ENCODE measurements around the gene NRXN3. TPM values are rescaled to one million over a fixed set of nuclear protein-coding genes. Genes with fewer than 3 reads are reported as not detected.

Gene NRXN3
- total RNA-seq, 1 experiment from 2014 or later, result 0.07 TPM

- no peaks in the 10 kb centered on the region for H3K9me3 ChIP-seq
- H3K36me3 ChIP-seq, result no peaks in the 10 kb centered on the region
- no peak for DNase-seq
- H3K4me3 ChIP-seq, result no peak overlapping the region
- no peaks in the 10 kb centered on the region for H3K27me3 ChIP-seq
Observed at GRCh38 chr14:78764645-78765044, 594.5 kb downstream of the NRXN3 start.

- H3K4me3 ChIP-seq, result no peak overlapping the region
- no peaks in the 10 kb centered on the region for H3K9me3 ChIP-seq
- no peak for DNase-seq
- no peaks in the 10 kb centered on the region for H3K27me3 ChIP-seq
- H3K36me3 ChIP-seq, result no peaks in the 10 kb centered on the region
Observed at GRCh38 chr14:78767436-78767835, 597.3 kb downstream of the NRXN3 start.

GRCh38 chr14:78782551-78782950 is 612.4 kb downstream of the NRXN3 start:
- no peak for DNase-seq
- H3K27me3 ChIP-seq, result no peaks in the 10 kb centered on the region
- no peaks in the 10 kb centered on the region for H3K9me3 ChIP-seq
- no peak overlapping the region for H3K4me3 ChIP-seq
- no peaks in the 10 kb centered on the region for H3K36me3 ChIP-seq

- Histone ChIP-seq H3K4me3 (no peak overlapping the region), H3K9me3 (no peaks in the 10 kb centered on the region), H3K27me3 (no peaks in the 10 kb centered on the region), H3K36me3 (no peaks in the 10 kb centered on the region)
- DNase-seq, result no peak
Observed at GRCh38 chr14:78785265-78785664, 615.1 kb downstream of the NRXN3 start.

- no peak for DNase-seq
- Histone ChIP-seq H3K4me3 (no peak overlapping the region), H3K36me3 (no peaks in the 10 kb centered on the region), H3K9me3 (no peaks in the 10 kb centered on the region), H3K27me3 (no peaks in the 10 kb centered on the region)
Observed at GRCh38 chr14:78788467-78789360, 618.5 kb downstream of the NRXN3 start.

DNA sequence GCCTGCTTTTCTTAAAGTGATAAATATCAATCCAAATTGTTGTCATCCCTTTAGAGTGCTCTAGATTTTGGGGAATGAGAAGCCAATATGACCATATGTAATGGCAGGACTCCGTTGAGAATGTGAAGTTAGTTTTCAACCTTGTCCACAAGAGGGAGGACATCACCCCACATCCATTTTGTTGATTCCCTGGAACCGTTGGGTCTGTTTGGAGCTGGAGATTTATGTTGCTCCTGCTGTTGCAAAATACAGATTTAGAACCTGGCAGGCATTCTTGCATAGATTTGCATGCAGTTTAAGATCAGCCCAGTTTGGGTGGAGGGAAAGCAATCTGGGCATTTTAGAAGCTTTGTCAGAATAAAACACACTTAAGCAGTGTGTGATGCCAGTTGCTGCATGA is 620.1 kb downstream of the NRXN3 start:
- Histone ChIP-seq H3K27me3 (no peaks in the 10 kb centered on the region), H3K36me3 (no peaks in the 10 kb centered on the region), H3K4me3 (no peak overlapping the region), H3K9me3 (no peaks in the 10 kb centered on the region)
- DNase-seq, result no peak

GRCh38 chr14:78798757-78799156 is 628.6 kb downstream of the NRXN3 start:
- Histone ChIP-seq H3K9me3 (no peaks in the 10 kb centered on the region), H3K4me3 (no peak overlapping the region), H3K36me3 (no peaks in the 10 kb centered on the region), H3K27me3 (no peaks in the 10 kb centered on the region)
- no peak for DNase-seq

- no peaks in the 10 kb centered on the region for H3K9me3 ChIP-seq
- H3K4me3 ChIP-seq, result no peak overlapping the region
- H3K27me3 ChIP-seq, result no peaks in the 10 kb centered on the region
- no peak for DNase-seq
- no peaks in the 10 kb centered on the region for H3K36me3 ChIP-seq
Observed at GRCh38 chr14:78805570-78805969, 635.4 kb downstream of the NRXN3 start.

- no peaks in the 10 kb centered on the region for H3K27me3 ChIP-seq
- H3K36me3 ChIP-seq, result no peaks in the 10 kb centered on the region
- no peak for DNase-seq
- no peaks in the 10 kb centered on the region for H3K9me3 ChIP-seq
- H3K4me3 ChIP-seq, result no peak overlapping the region
Observed at GRCh38 chr14:78823035-78823434, 652.9 kb downstream of the NRXN3 start.

- Histone ChIP-seq H3K4me3 (no peak overlapping the region), H3K27me3 (no peaks in the 10 kb centered on the region), H3K9me3 (no peaks in the 10 kb centered on the region), H3K36me3 (no peaks in the 10 kb centered on the region)
- no peak for DNase-seq
Observed at GRCh38 chr14:78823516-78823915, 653.3 kb downstream of the NRXN3 start.

DNA sequence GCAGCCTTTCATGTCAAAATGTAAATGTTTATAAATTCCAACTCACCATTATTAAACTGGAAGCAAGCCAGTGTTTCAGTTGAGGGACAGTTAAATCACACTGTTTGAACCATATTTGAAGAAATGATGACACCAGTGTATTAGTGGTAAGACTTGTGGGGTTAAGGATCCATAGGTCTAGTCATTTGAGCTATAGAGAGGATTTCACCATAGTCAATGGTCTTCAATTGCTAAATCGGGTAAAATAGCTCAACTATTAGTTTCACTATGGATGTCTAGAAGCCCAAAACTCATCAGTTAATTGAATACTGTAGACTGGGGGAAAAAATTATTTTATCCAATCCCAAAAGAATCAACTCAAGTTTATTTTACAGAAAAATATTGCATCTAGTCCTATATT is 659.1 kb downstream of the NRXN3 start:
- Histone ChIP-seq H3K27me3 (no peaks in the 10 kb centered on the region), H3K4me3 (no peak overlapping the region), H3K36me3 (no peaks in the 10 kb centered on the region), H3K9me3 (no peaks in the 10 kb centered on the region)
- no peak for DNase-seq

GRCh38 chr14:78834766-78835451 is 664.7 kb downstream of the NRXN3 start:
- no peaks in the 10 kb centered on the region for H3K9me3 ChIP-seq
- no peak for DNase-seq
- no peaks in the 10 kb centered on the region for H3K36me3 ChIP-seq
- H3K4me3 ChIP-seq, result no peak overlapping the region
- H3K27me3 ChIP-seq, result no peaks in the 10 kb centered on the region

- H3K27me3 ChIP-seq, result no peaks in the 10 kb centered on the region
- DNase-seq, result no peak
- H3K36me3 ChIP-seq, result no peaks in the 10 kb centered on the region
- no peaks in the 10 kb centered on the region for H3K9me3 ChIP-seq
- no peak overlapping the region for H3K4me3 ChIP-seq
Observed at GRCh38 chr14:78835909-78836308, 665.7 kb downstream of the NRXN3 start.

- Histone ChIP-seq H3K4me3 (no peak overlapping the region), H3K36me3 (no peaks in the 10 kb centered on the region), H3K27me3 (no peaks in the 10 kb centered on the region), H3K9me3 (no peaks in the 10 kb centered on the region)
- peak; percentile 23 for DNase-seq
Observed at GRCh38 chr14:78836777-78837176, 666.6 kb downstream of the NRXN3 start.

GRCh38 chr14:78838959-78839358 is 668.8 kb downstream of the NRXN3 start:
- no peaks in the 10 kb centered on the region for H3K36me3 ChIP-seq
- no peak overlapping the region for H3K4me3 ChIP-seq
- no peaks in the 10 kb centered on the region for H3K9me3 ChIP-seq
- no peaks in the 10 kb centered on the region for H3K27me3 ChIP-seq
- DNase-seq, result no peak

DNA sequence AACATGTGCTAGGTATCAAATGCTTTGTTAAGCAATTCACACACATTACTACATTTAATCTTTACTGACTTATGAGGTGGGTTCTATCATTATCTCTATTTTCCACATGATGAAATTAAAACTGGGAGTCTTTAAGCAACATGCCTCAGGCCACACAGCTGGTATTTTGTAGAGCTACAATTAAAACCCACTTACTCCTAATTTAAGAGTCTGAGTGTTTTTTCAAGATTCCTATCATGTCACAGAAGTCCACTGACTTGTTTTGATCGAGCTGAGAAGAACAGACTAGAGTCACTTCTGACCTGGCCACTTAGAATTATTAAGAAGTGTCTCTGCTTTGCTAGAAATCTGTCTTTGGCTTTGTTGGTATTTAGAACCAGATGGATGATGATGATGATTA is 670.7 kb downstream of the NRXN3 start:
- no peak for DNase-seq

GRCh38 chr14:78847801-78848200 is 677.6 kb downstream of the NRXN3 start:
- no peaks in the 10 kb centered on the region for H3K9me3 ChIP-seq
- H3K27me3 ChIP-seq, result no peaks in the 10 kb centered on the region
- no peak for DNase-seq
- no peaks in the 10 kb centered on the region for H3K36me3 ChIP-seq
- H3K4me3 ChIP-seq, result no peak overlapping the region

More for the DNA sequence above, 670.7 kb downstream of the NRXN3 start:
- Histone ChIP-seq H3K36me3 (no peaks in the 10 kb centered on the region), H3K9me3 (no peaks in the 10 kb centered on the region), H3K27me3 (no peaks in the 10 kb centered on the region), H3K4me3 (no peak overlapping the region)

Measured in MG63 (cell line).